Left colon (tissue), 2 donors: ENCODE measurements around the gene ARHGAP18. TPM values are rescaled to one million over a fixed set of nuclear protein-coding genes. Genes with fewer than 3 reads are reported as not detected.
"Not testable (repeated sequence)": the region's sequence is repeated elsewhere in the genome, so short reads cannot be mapped to it uniquely, and the experiment has no call there.

ENCODE experiments used
- ATAC-seq: fragments of 200-7000 bp; cut with Tn5 transposase; one replicate; pipeline ENCODE4 v1.9.1; 2020; ENCODE audit warnings: mild to moderate bottlenecking, moderate library complexity
- DNase-seq, 2 donors: peaks; one replicate each; pipeline ENCODE4 v3.0.0-alpha.2; 2020
- intact Hi-C, 2 donors: fragments of 100-400 bp; cut with DNase I in 1 of 2; cut with micrococcal nuclease in 1 of 2; formaldehyde crosslinking; loops; one replicate each; pipeline versions ENCODE4 v1.11.2 to v1.14.0; 2022; cut with DNase I, micrococcal nuclease
- total RNA-seq, 2 donors: library from RNA; stranded (reverse); fragmentation: NEBNext Ultra II Directional; extraction: Animal tissue kit (Norgen Biotek cat#: 25700); gene quantifications; one replicate each; pipeline ENCODE4 v1.2.1, GENCODE V29; 2021
- donor health status: DM: no; HTN: no; CAD: no.
- donor health status: DM: yes; HTN: yes; CAD: no.

The ARHGAP18 gene
- total RNA-seq, 2 donors from 2014 or later: 19.9 to 26.9 TPM

GRCh38 chr6:129578315-129578714, 131.7 kb downstream of the ARHGAP18 start:
- ATAC-seq: no peak
- intact Hi-C loops: loop anchor here in 1 of 2 donors (5.0 kb wide), 1 partner anchor 81 kb away; no protein-coding TSS in a partner anchor
- DNase-seq: no peak

DNA sequence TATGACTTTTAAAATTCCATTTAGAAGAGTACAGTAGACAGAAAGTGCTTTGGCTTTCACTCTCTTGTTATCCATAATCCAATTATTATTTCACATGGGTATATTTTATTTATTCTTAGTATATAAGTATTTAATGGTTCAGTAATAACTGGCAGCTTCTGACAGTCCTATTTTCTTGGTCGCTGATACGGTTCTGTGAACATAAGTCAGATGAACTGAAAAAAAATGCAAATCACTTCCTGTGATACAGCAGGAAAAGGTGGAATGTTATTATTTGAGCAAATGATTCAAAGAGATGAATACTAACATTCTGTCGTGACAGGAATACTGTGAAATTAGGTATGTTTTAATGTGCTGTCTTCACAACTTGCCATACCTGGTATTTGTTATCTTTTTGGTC, 132.3 kb downstream of the ARHGAP18 start:
- DNase-seq (no peak), ATAC-seq (no peak)
- intact Hi-C loops: loop anchor here in 1 of 2 donors (5.0 kb wide), 1 partner anchor 80 kb away; no protein-coding TSS in a partner anchor

DNA sequence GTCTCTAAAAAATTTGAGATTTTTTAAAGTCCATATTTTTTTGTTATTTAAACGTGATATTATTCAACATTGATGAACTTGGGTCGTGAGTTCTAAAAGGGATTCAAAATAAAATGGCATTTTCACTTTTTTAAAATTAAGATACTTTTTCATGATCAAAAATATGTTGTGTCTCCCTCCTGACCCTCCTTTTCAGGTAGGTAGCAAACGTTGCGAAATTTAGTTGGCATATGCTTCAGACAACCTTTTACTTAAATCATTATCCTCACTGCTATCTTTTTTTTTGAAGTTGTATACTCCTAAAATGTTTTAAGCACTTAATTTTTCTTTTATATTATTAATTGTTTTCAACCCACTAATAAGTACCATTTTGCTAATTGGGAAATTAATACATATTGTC, 133.5 kb downstream of the ARHGAP18 start:
- DNase-seq (no peak), ATAC-seq (no peak)
- intact Hi-C loops: loop anchor here in 1 of 2 donors (5.0 kb wide), 1 partner anchor 79 kb away; no protein-coding TSS in a partner anchor

DNA sequence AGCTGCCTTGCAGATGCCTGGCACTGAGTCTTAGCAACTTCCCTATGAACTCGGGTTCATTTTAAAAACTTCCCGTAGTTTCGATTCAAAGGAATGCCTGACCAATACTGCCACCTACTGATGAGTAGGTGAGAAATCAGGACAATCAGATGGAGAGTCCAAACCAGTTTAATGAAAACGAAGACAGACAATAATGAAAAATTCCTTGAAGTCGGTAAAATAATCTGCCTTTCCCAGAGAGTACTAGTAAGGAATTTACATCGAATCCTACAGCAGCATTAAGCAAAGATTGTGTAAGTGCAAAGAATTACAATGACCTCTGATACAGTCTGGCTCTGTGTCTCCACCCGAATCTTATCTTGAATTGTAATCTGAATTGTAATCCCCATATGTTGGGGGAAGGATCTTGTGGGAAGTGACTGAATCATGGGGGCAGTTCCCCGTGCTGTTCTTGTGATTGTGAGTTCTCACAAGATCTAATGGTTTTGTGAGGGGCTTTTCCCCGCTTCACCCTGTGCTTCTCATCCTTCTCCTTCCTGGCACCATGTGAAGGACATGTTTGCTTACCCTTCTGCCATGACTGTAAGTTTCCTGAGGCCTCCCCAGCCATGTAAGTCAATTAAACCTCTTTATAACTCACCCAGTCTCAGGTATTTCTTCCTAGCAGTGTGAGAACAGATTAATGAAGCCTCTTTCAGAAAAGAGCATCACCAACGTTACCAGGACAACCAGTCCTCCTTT, 134.4 kb downstream of the ARHGAP18 start:
- intact Hi-C loops: loop anchor here in 1 of 2 donors (5.0 kb wide), 1 partner anchor 78 kb away; no protein-coding TSS in a partner anchor
- DNase-seq (no peak), ATAC-seq (peak; percentile 88)

- intact Hi-C loops: loop anchor here in 1 of 2 donors (5.0 kb wide), 1 partner anchor 77 kb away; no protein-coding TSS in a partner anchor
- DNase-seq, ATAC-seq: not testable (repeated sequence)
Observed at GRCh38 chr6:129574605-129575004, 135.4 kb downstream of the ARHGAP18 start.

DNA sequence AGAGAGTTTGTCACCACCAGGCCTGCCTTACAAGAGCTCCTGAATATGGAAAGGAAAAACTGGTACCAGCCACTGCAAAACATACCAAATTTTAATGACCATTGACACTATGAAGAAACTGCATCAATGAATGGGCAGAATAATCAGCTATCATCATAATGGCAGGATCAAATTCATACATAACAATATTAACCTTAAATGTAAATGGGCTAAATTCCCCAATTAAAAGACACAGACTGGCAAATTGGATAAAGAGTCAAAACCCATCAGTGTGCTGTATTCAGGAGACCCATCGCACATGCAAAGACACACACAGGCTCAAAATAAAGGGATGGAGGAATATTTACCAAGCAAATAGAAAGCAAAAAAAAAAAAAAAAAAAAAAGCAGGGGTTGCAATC, 139.0 kb downstream of the ARHGAP18 start:
- DNase-seq, intact Hi-C loops, ATAC-seq: not testable (repeated sequence)

DNA sequence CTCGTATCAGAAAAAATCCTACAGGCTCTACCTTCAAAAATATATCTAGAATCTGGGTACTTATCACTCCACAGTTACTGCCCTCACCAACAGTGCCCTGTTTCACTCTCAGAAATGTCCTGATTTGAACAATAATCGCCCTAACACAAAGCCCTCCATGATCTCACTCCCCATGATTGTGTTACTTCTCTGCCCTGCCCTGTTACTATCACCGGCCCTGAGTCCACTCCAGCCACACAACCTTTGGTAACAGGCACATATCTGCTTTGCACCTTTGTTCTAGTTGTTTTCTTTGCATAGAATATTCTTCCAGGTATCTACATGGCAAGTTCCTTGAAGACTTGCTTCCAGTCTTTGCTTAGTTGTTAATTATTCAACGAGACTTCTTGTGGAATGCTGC, 142.0 kb downstream of the ARHGAP18 start:
- ATAC-seq (no peak), DNase-seq (no peak)
- intact Hi-C loops: no loop called here

DNA sequence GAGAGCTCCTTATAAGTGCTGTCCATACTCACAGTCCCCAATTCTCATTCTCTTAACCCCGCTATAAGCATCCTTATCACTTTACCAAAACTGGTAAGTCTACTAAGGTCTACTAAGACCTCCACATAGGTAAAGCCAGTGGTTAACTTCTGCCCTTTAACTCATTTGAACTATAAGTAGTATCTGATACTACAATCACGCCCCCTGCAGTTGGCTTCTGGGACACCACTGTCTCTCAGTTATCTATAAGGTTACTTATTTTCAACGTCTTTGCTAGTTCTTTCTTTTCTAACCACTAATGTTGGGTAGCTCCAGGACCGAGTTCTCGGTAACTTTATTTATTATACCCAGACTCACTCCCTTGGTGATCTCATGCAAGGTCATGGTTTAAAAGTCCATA, 142.6 kb downstream of the ARHGAP18 start:
- intact Hi-C loops: no loop called here
- ATAC-seq (no peak), DNase-seq (peak in 1 of 2 donors; percentile 33)

DNA sequence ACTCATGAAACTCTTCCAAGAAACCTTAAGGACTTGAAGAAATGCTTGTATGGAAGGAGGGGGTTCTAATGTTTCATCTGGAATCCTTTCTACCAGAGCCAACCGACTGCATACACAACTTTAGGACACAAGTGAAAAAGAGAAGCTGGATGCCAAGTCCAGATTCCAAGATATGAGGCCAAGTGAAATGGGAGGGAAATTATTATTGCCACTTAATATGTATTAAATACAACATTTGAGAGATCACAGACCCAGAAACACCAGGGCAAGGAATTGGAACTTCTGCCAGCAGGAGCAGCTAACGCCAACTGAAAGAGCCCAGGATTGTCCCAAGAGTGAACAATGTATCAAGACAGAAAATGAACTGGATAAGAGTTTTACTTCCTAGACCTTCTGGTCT, 144.2 kb downstream of the ARHGAP18 start:
- DNase-seq (no peak), ATAC-seq (no peak)
- intact Hi-C loops: no loop called here

GRCh38 chr6:129565366-129565765, 144.6 kb downstream of the ARHGAP18 start:
- no peak for ATAC-seq
- intact Hi-C loops: no loop called here
- no peak for DNase-seq

DNA sequence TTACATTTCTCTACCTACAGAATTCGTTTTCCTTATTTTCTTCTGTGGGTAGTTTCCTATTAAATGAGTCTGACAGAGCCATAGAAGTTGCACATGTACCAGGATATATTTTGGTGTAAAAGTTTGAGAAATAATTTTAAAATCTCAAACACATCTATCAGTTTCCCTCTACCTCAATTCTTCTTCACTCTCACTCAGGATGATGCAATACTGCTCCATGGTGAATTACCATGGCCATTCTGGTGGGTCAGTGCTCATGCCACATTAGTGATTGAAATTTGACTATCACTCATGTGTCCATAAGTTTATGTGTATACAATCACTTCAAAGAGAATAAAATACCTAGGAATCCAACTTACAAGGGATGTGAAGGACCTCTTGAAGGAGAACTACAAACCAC, 151.7 kb downstream of the ARHGAP18 start:
- DNase-seq: no peak
- intact Hi-C loops: no loop called here
- ATAC-seq: no peak

DNA sequence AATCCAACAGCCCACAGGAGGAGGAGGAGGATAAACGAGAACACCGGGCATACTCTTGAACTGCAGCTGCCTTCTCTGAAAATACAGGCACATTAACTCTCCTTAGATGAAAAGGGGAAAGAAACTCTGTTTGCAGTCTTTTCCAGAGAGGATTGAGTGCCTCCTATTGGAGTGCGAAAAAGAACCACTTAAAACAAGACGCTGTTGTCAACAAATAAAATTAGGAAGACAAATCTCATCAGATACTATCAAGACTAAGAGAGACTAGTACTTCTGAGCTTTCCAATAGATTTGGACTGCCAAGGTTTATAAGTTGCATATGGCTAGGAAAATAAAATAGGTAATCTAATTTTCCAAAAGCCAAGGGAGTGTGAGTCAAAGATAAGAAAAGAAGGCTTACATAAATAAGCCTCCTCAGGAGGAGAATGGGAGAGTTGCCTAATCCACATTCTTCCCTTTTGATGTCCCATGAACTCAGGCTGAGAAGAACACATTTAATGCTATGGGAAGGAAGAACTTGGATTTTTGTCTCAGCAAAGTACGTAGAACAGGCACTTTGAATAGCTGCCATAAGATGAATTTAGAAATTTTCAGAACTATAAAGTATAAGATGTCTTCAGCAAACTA, 154.7 kb downstream of the ARHGAP18 start:
- intact Hi-C loops: no loop called here
- DNase-seq (no peak), ATAC-seq (no peak)

GRCh38 chr6:129552413-129552812, 157.6 kb downstream of the ARHGAP18 start:
- intact Hi-C loops: no loop called here
- DNase-seq (no peak), ATAC-seq (no peak)

DNA sequence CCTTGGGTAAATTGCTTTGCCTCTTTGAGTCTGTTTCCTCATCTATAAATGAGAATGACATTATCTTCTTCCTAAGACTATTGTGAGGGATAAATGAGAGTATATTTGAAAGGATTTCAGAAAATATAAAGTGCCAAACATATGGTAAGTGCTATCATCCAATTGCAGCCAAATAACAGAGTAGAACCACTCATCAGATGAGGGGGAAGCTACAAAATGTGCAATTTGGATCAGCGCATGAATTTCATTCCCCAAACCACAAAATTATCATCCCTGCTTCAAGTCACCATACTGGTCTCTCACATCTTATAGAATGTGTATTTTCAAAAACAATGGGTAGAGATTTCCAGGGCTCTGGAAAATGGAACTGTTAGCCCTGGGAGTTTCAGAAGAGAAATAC, 158.5 kb downstream of the ARHGAP18 start:
- ATAC-seq: no peak
- intact Hi-C loops: no loop called here

DNA sequence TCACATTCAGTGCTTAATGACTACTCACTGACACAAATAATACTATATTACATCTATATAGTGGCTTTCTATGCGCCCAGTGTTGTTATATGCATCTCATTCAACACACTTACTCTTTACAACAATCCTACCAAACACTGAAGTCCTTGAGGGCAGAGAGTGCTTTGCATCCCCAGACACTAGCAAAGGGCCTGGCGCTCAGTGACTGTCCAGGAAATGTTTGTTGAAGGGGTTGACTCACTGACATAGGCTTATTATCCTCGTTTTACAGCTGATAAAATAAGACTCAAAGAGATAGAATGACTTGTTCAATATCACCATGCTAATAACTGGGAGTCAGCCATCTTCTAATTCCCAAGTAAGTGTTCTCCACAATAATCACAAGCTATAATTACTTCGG, 163.3 kb downstream of the ARHGAP18 start:
- DNase-seq: no peak
- ATAC-seq: no peak
- intact Hi-C loops: no loop called here

More for the DNA sequence above, 158.5 kb downstream of the ARHGAP18 start:
- DNase-seq: no peak

- no peak for DNase-seq
- ATAC-seq: no peak
- intact Hi-C loops: no loop called here
Observed at GRCh38 chr6:129544892-129545612, 164.9 kb downstream of the ARHGAP18 start.

DNA sequence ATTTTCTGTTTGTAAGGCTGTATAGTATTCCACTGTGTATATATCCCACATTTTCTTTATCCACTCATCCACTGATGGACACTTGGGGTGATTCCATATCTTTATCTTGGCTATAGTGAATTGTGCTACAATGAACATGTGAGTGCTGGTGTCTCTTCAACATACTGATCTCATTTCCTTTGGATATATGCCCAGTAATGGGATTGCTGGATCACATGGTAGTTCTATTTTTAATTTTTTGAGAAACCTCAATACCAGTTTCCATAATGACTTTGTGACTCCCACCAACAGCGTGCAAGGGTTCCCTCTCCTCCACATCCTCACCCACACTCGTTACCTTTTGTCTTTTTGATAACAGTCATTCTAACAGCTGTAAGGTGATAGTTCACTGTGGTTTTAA, 166.0 kb downstream of the ARHGAP18 start:
- intact Hi-C loops: no loop called here
- DNase-seq (no peak), ATAC-seq (no peak)

- no peak for DNase-seq
- intact Hi-C loops: no loop called here
- no peak for ATAC-seq
Observed at GRCh38 chr6:129542705-129543104, 167.3 kb downstream of the ARHGAP18 start.

DNA sequence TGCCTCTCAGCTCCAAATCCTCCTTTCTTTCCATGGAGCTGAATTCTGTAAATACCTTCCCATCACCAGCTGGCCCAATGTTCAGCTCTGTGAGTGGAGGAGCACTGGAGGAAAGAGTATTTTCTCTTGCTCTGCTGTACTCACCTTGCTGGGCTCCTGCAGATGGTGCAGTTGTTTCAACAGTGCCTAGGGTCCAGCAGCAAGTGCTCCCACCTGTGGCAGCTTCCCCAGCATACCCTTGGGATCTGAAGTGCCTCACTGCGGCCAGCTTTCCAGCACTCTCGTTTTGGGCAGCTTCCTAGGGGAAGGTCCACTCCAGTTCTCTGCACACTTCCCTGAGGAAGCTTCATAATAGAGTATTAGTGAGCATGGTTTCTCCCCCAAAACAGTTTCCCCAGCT, 170.9 kb downstream of the ARHGAP18 start:
- ATAC-seq (no peak), DNase-seq (no peak)
- intact Hi-C loops: no loop called here

DNA sequence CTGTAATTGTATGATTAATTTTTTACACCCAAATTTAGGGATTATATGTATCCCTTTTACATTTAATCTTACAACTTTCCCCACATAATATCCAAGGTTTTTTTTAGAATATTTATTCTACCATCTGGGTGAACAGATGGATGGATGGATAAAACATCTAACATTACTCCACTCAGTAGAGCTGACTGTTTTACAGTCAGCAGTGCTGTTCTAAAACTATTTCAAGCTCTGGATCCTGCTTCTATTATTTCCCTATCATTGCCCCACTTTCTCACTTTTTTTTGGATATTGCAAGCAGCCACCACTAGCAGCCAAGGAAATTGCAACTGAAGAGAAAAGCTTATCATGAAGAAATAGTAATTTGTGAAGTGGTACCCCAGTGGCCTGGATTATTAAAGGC, 173.7 kb downstream of the ARHGAP18 start:
- DNase-seq (no peak), ATAC-seq (no peak)
- intact Hi-C loops: no loop called here
